Heart right ventricle (tissue), 16 donors: ENCODE measurements around the gene PRSS1. TPM values are rescaled to one million over a fixed set of nuclear protein-coding genes. Genes with fewer than 3 reads are reported as not detected.
A peak's percentile ranks its signal among the peaks of the same experiment; 100 is the strongest.
"Not testable (repeated sequence)": the region's sequence is repeated elsewhere in the genome, so short reads cannot be mapped to it uniquely, and the experiment has no call there.

Experiments used
- ATAC-seq, 8 donors: fragments of 200-7000 bp; cut with Tn5 transposase; one replicate each; pipeline ENCODE4 v1.9.1; 2020; ENCODE audit warnings: mild to moderate bottlenecking in 8 of 8, moderate library complexity in 8 of 8, moderate number of reproducible peaks in 1 of 8
- DNase-seq, 2 donors: peaks; one replicate each; pipeline ENCODE4 v3.0.0-alpha.2; 2020
- H3K27ac ChIP-seq, 10 donors: fragments of 200-600 bp; sonication (generic) in 2 of 10; one replicate each; pipeline versions ENCODE4 v1.5.0 to v1.8.0; 2020 to 2022; ENCODE audit warnings: mild to moderate bottlenecking in 3 of 10
- H3K27me3 ChIP-seq, 7 donors: fragments of 200-600 bp; one replicate each; pipeline ENCODE4 v1.8.0; 2021 to 2022; ENCODE audit warnings: mild to moderate bottlenecking in 2 of 7
- H3K36me3 ChIP-seq, 9 donors: fragments of 200-600 bp; sonication (generic) in 1 of 9; one replicate each; pipeline versions ENCODE4 v1.5.0 to v1.8.0; 2020 to 2022; ENCODE audit warnings: mild to moderate bottlenecking in 2 of 9
- H3K4me1 ChIP-seq, 9 donors: fragments of 200-600 bp; sonication (generic) in 1 of 9; one replicate each; pipeline versions ENCODE4 v1.5.0 to v1.8.0; 2020 to 2022; ENCODE audit warnings: mild to moderate bottlenecking in 4 of 9
- H3K4me3 ChIP-seq, 10 donors: fragments of 200-600 bp; sonication (generic) in 2 of 10; one replicate each; pipeline versions ENCODE4 v1.5.0 to v1.8.0; 2020 to 2022; ENCODE audit warnings: mild to moderate bottlenecking in 7 of 10, moderate library complexity in 2 of 10
- H3K9me3 ChIP-seq, 11 donors: fragments of 200-600 bp in 10 of 11; sonication (generic) in 2 of 11; one replicate each; pipeline versions ENCODE4 v1.5.0 to v1.8.0; 2013 to 2022; ENCODE audit warnings: mild to moderate bottlenecking in 2 of 11, control low read depth in 1 of 11, moderate library complexity in 1 of 11
- CTCF ChIP-seq, 9 donors: fragments of 200-600 bp; sonication (generic) in 2 of 9; IDR thresholded peaks; one replicate each; pipeline versions ENCODE4 v1.5.0 to v1.8.0; 2021 to 2022; ENCODE audit warnings: antibody characterized with exemption in 9 of 9, mild to moderate bottlenecking in 5 of 9, moderate library complexity in 1 of 9
- WGBS, 2 donors: extraction: QIAGEN DNeasy Blood & Tissue Kit; methylation state at CpG; one replicate each; pipeline ENCODE4 v1.1.7; 2013; ENCODE audit warnings: inconsistent platforms in 1 of 2; 5-methylcytosine and 5-hydroxymethylcytosine counted together
- intact Hi-C, 10 donors: fragments of 100-400 bp; cut with DNase I; formaldehyde crosslinking; loops; one replicate each; pipeline versions ENCODE4 v1.11.1 to v1.14.2; 2022
- polyA plus RNA-seq, 2 donors: library from polyadenylated mRNA; stranded (reverse); fragments of 200-250 nt; gene quantifications; one replicate each; pipeline ENCODE4 v1.2.3, GENCODE V29; 2013
- total RNA-seq, 10 donors: library from RNA; stranded (reverse); fragmentation: NEBNext Ultra II Directional in 3 of 10; extraction: Animal tissue kit (Norgen Biotek cat#: 25700) in 3 of 10; gene quantifications; one replicate each; pipeline versions ENCODE4 v1.2.1 to v1.2.4, GENCODE V29; 2021 to 2023
- donor health status: Arrhythmogenic right ventricular cardiomyopathy.
- donor health status: ischemic (EF 13 %, LVEDD 7.1; RV severe dilation, severe dysfunction).
- donor health status: healthy with polysubstance abuse.
- donor health status: DM: no; HTN: yes; CAD: no.
- donor health status: DM: no; HTN: no; CAD: no.
- donor health status: ischemic (EF 25% LVEDD 6.9; RV normal size, moderate dysfunction).
- donor health status: ischemic (EF 25% LVEDD 5.7; RV mildly dilated, moderate dysfunction).
- donor health status: healthy.
- donor health status: DM: yes; HTN: yes; CAD: no.
- donor health status: Ischemic cardiomyopathy.
- donor health status: ischemic (EF 35%, LVEDD 5.7; RV mildly dilated, moderate dysfunction).
- donor health status: nonischemic (EF 11% LVEDD 7.7; RV severe dilation, severe dysfunction).
- donor health status: DM: yes; HTN: yes; CAD: no.
- donor health status: PGD.
- donor health status: ischemic (EF 29% LVEDD 5.4; RV normal size, mild dysfunction).
- donor health status: nonischemic (EF 23%, LVEDD 6.1; RV moderate dilation, normal function).

The PRSS1 gene
- total and polyA plus RNA-seq, 12 donors, result 0.75 to 4.3 (median 3.7) TPM; not detected in 4

GRCh38 chr7:142773937-142774744 is 24.9 kb downstream of the PRSS1 start:
- intact Hi-C loops, result no loop called here
- TF ChIP-seq CTCF (IDR thresholded peaks at IDR 0.05), result no peak
- Histone ChIP-seq H3K27ac (no peak overlapping the region), H3K36me3 (no peaks in the 10 kb centered on the region), H3K27me3 (peaks cover 0 to 12% (median 5%) of the 10 kb centered on the region in 7 donors), H3K9me3 (no peaks in the 10 kb centered on the region), H3K4me1 (no peaks in the 10 kb centered on the region), H3K4me3 (no peak overlapping the region)
- WGBS, 2 donors, result 46 to 60% methylated on average over 4 of the region's 4 CpGs
- ATAC-seq (no peak), DNase-seq (no peak)

GRCh38 chr7:142774826-142775225 is 25.6 kb downstream of the PRSS1 start:
- 45 to 66% methylated on average over 8 of the region's 8 CpGs for WGBS, 2 donors
- Histone ChIP-seq H3K9me3 (no peaks in the 10 kb centered on the region), H3K36me3 (no peaks in the 10 kb centered on the region), H3K27ac (no peak overlapping the region), H3K4me1 (no peaks in the 10 kb centered on the region), H3K4me3 (no peak overlapping the region), H3K27me3 (peaks cover 0 to 12% (median 2%) of the 10 kb centered on the region in 7 donors)
- intact Hi-C loops, result no loop called here
- TF ChIP-seq CTCF (IDR thresholded peaks at IDR 0.05), result no peak
- DNase-seq (no peak), ATAC-seq (peak in 1 of 8 donors; percentile 12)

- H3K4me3 ChIP-seq, H3K9me3 ChIP-seq, H3K27ac ChIP-seq, intact Hi-C loops, DNase-seq, ATAC-seq, H3K4me1 ChIP-seq, H3K36me3 ChIP-seq, H3K27me3 ChIP-seq: not testable (repeated sequence)
- 68 to 80% methylated on average over 6 of the region's 6 CpGs for WGBS, 2 donors
These were observed 26.3 kb downstream of the PRSS1 start for GRCh38 chr7:142775351-142776115.

GRCh38 chr7:142776206-142776844 is 27.1 kb downstream of the PRSS1 start:
- no peak overlapping the region for H3K27ac ChIP-seq

GRCh38 chr7:142776845-142777225 is 27.6 kb downstream of the PRSS1 start:
- not testable (repeated sequence) for H3K27ac ChIP-seq, H3K36me3 ChIP-seq, H3K4me3 ChIP-seq

More at GRCh38 chr7:142776206-142776844, 27.1 kb downstream of the PRSS1 start:
- no peak for DNase-seq
- Histone ChIP-seq H3K4me1 (no peaks in the 10 kb centered on the region), H3K9me3 (no peaks in the 10 kb centered on the region), H3K4me3 (no peak overlapping the region), H3K36me3 (no peaks in the 10 kb centered on the region), H3K27me3 (peaks cover 0 to 4% (median 0%) of the 10 kb centered on the region in 7 donors)
- 68 to 78% methylated on average over 9 of the region's 9 CpGs for WGBS, 2 donors
- TF ChIP-seq CTCF (IDR thresholded peaks at IDR 0.05), result no peak
- intact Hi-C loops, result no loop called here
- peak in 4 of 8 donors; percentile 5 to 35 (median 20) for ATAC-seq

More at GRCh38 chr7:142776845-142777225, 27.6 kb downstream of the PRSS1 start:
- WGBS, 2 donors, result 90 to 94% methylated on average over 2 of the region's 2 CpGs
- DNase-seq, ATAC-seq, H3K4me1 ChIP-seq, H3K9me3 ChIP-seq, H3K27me3 ChIP-seq, intact Hi-C loops: not testable (repeated sequence)
